Thyroid gland (tissue), 4 donors: ENCODE measurements around the gene KCNB1.

Experiments used
- CTCF ChIP-seq, 6 experiments: fragments of 200-600 bp in 3 of 6; fragments of 450-650 bp in 3 of 6; sonication (generic) in 3 of 6; IDR thresholded peaks; one replicate each; pipeline ENCODE4 v1.5.1; 2016 to 2019; ENCODE audit warnings: antibody characterized with exemption in 6 of 6, mild to moderate bottlenecking in 2 of 6, inconsistent platforms in 1 of 6, moderate library complexity in 1 of 6
- POLR2A ChIP-seq, 2 donors: fragments of 450-650 bp; IDR thresholded peaks; one replicate each; pipeline ENCODE4 v1.6.1; 2017; ENCODE audit warnings: antibody characterized with exemption in 2 of 2, mild to moderate bottlenecking in 2 of 2, moderate library complexity in 1 of 2

- no peak for TF ChIP-seq CTCF (IDR thresholded peaks at IDR 0.05)
- TF ChIP-seq POLR2A (IDR thresholded peaks at IDR 0.05) = no peak
These were observed 54.5 kb downstream of the KCNB1 start for GRCh38 chr20:49427751-49428518.
